HEK293 (cell line): ENCODE data around the gene GAS2L2.
A peak's percentile ranks its signal among the peaks of the same experiment; 100 is the strongest.

Experiments used
- BCL6B ChIP-seq: fragments of 450-650 bp; formaldehyde crosslinking; IDR thresholded peaks from 2 replicates; pipeline ENCODE4 v1.5.1; 2017; ENCODE audit warnings: missing biosample characterization, missing genetic modification characterization
- KLF1 ChIP-seq: fragments of 450-650 bp; formaldehyde crosslinking; IDR thresholded peaks from 2 replicates; pipeline ENCODE4 v1.5.1; 2016; ENCODE audit warnings: missing biosample characterization, missing genetic modification characterization
- KLF7 ChIP-seq: fragments of 450-650 bp; formaldehyde crosslinking; IDR thresholded peaks from 2 replicates; pipeline ENCODE4 v1.5.1; 2016; ENCODE audit warnings: missing biosample characterization, missing genetic modification characterization, borderline replicate concordance
- KLF8 ChIP-seq: fragments of 450-650 bp; formaldehyde crosslinking; IDR thresholded peaks from 2 replicates; pipeline ENCODE4 v1.5.1; 2016; ENCODE audit warnings: missing biosample characterization, missing genetic modification characterization
- MEIS1 ChIP-seq: sonication (generic); formaldehyde crosslinking; IDR thresholded peaks from 2 replicates; pipeline ENCODE4 v1.8.1; 2022; ENCODE audit warnings: missing genetic modification reagents, mild to moderate bottlenecking, borderline replicate concordance
- SCRT2 ChIP-seq: fragments of 450-650 bp; formaldehyde crosslinking; IDR thresholded peaks from 2 replicates; pipeline ENCODE4 v1.5.1; 2016; ENCODE audit warnings: missing biosample characterization, missing genetic modification characterization
- SP3 ChIP-seq: fragments of 450-650 bp; formaldehyde crosslinking; IDR thresholded peaks from 2 replicates; pipeline ENCODE4 v1.5.1; 2016; ENCODE audit warnings: missing biosample characterization, missing genetic modification characterization
- ZBTB17 ChIP-seq: fragments of 450-650 bp; formaldehyde crosslinking; IDR thresholded peaks from 2 replicates; pipeline ENCODE4 v1.5.1; 2016; ENCODE audit warnings: missing biosample characterization, missing genetic modification characterization
- ZBTB20 ChIP-seq: fragments of 450-650 bp; formaldehyde crosslinking; IDR thresholded peaks from 2 replicates; pipeline ENCODE4 v1.5.1; 2016; ENCODE audit warnings: missing biosample characterization, missing genetic modification characterization
- ZBTB6 ChIP-seq: fragments of 450-650 bp; formaldehyde crosslinking; IDR thresholded peaks from 2 replicates; pipeline ENCODE4 v1.5.1; 2017; ENCODE audit warnings: missing biosample characterization, missing genetic modification characterization
- ZIC2 ChIP-seq: fragments of 450-650 bp; formaldehyde crosslinking; IDR thresholded peaks from 2 replicates; pipeline ENCODE4 v1.5.1; 2016; ENCODE audit warnings: missing biosample characterization, missing genetic modification characterization
- ZNF121 ChIP-seq: fragments of 450-650 bp; formaldehyde crosslinking; IDR thresholded peaks from 2 replicates; pipeline ENCODE4 v1.5.1; 2016; ENCODE audit warnings: missing biosample characterization, missing genetic modification characterization
- ZNF148 ChIP-seq: fragments of 450-650 bp; formaldehyde crosslinking; IDR thresholded peaks from 2 replicates; pipeline ENCODE4 v1.5.0; 2017; ENCODE audit warnings: missing biosample characterization, missing genetic modification characterization, borderline replicate concordance
- ZNF26 ChIP-seq: fragments of 450-650 bp; formaldehyde crosslinking; IDR thresholded peaks from 2 replicates; pipeline ENCODE4 v1.5.1; 2016; ENCODE audit warnings: missing biosample characterization, missing genetic modification characterization
- ZNF311 ChIP-seq: fragments of 450-650 bp; formaldehyde crosslinking; IDR thresholded peaks from 2 replicates; pipeline ENCODE4 v1.5.1; 2017; ENCODE audit warnings: missing biosample characterization, missing genetic modification characterization, borderline replicate concordance
- ZNF324 ChIP-seq: fragments of 450-650 bp; formaldehyde crosslinking; IDR thresholded peaks from 2 replicates; pipeline ENCODE4 v1.5.1; 2016; ENCODE audit warnings: missing biosample characterization, missing genetic modification characterization
- ZNF362 ChIP-seq: fragments of 450-650 bp; formaldehyde crosslinking; IDR thresholded peaks from 2 replicates; pipeline ENCODE4 v1.5.1; 2016; ENCODE audit warnings: missing biosample characterization, missing genetic modification characterization
- ZNF37A ChIP-seq: fragments of 450-650 bp; IDR thresholded peaks from 2 replicates; pipeline ENCODE4 v1.5.1; 2018; ENCODE audit warnings: missing biosample characterization, missing genetic modification characterization
- ZNF398 ChIP-seq: fragments of 450-650 bp; formaldehyde crosslinking; IDR thresholded peaks from 2 replicates; pipeline ENCODE4 v1.5.1; 2017; ENCODE audit warnings: missing biosample characterization, missing genetic modification characterization
- ZNF488 ChIP-seq: fragments of 450-650 bp; formaldehyde crosslinking; IDR thresholded peaks from 2 replicates; pipeline ENCODE4 v1.5.1; 2016; ENCODE audit warnings: missing biosample characterization, missing genetic modification characterization
- ZNF510 ChIP-seq: fragments of 450-650 bp; formaldehyde crosslinking; IDR thresholded peaks from 2 replicates; pipeline ENCODE4 v1.5.1; 2018; ENCODE audit warnings: mild to moderate bottlenecking, missing genetic modification characterization, missing biosample characterization; ENCODE audit not compliant: insufficient replicate concordance
- ZNF514 ChIP-seq: fragments of 450-650 bp; formaldehyde crosslinking; IDR thresholded peaks from 2 replicates; pipeline ENCODE4 v1.5.1; 2016; ENCODE audit warnings: missing biosample characterization, missing genetic modification characterization
- ZNF529 ChIP-seq: fragments of 450-650 bp; formaldehyde crosslinking; IDR thresholded peaks from 2 replicates; pipeline ENCODE4 v1.5.1; 2017; ENCODE audit warnings: missing genetic modification characterization, missing biosample characterization; ENCODE audit not compliant: insufficient replicate concordance
- ZNF544 ChIP-seq: fragments of 450-650 bp; formaldehyde crosslinking; IDR thresholded peaks from 2 replicates; pipeline ENCODE4 v1.5.0; 2017; ENCODE audit warnings: missing biosample characterization, missing genetic modification characterization
- ZNF560 ChIP-seq: fragments of 450-650 bp; formaldehyde crosslinking; IDR thresholded peaks from 2 replicates; pipeline ENCODE4 v1.5.1; 2017; ENCODE audit warnings: missing biosample characterization, missing genetic modification characterization, borderline replicate concordance
- ZNF629 ChIP-seq: fragments of 450-650 bp; formaldehyde crosslinking; IDR thresholded peaks from 2 replicates; pipeline ENCODE4 v1.5.1; 2017; ENCODE audit warnings: missing biosample characterization, missing genetic modification characterization
- ZNF658 ChIP-seq: fragments of 450-650 bp; formaldehyde crosslinking; IDR thresholded peaks from 2 replicates; pipeline ENCODE4; 2016; ENCODE audit warnings: missing biosample characterization, missing genetic modification characterization
- ZNF707 ChIP-seq: fragments of 450-650 bp; formaldehyde crosslinking; IDR thresholded peaks from 2 replicates; pipeline ENCODE4 v1.5.1; 2016; ENCODE audit warnings: missing biosample characterization, missing genetic modification characterization
- ZNF777 ChIP-seq: fragments of 450-650 bp; formaldehyde crosslinking; IDR thresholded peaks from 2 replicates; pipeline ENCODE4 v1.5.1; 2017; ENCODE audit warnings: missing biosample characterization, missing genetic modification characterization, borderline replicate concordance
- ZNF837 ChIP-seq: fragments of 450-650 bp; formaldehyde crosslinking; IDR thresholded peaks from 2 replicates; pipeline ENCODE4 v1.5.1; 2016; ENCODE audit warnings: missing biosample characterization, missing genetic modification characterization

GAS2L2 gene

GRCh38 chr17:35726127-35726952 lies 26.7 kb downstream of the GAS2L2 start (continued):
- TF ChIP-seq ZIC2 (tag by site-specific recombination): peak; percentile 99
- no peak for TF ChIP-seq ZNF398
- TF ChIP-seq KLF8: no peak
- TF ChIP-seq ZNF837 (tag by site-specific recombination): no peak
- TF ChIP-seq ZNF560 (tag by site-specific recombination): no peak
- peak; percentile 95 for TF ChIP-seq ZBTB6
- peak; percentile 70 for TF ChIP-seq ZBTB17 (tag by site-specific recombination)
- no peak for TF ChIP-seq ZNF311 (tag by site-specific recombination)
- TF ChIP-seq ZNF37A (tag by site-specific recombination): 0 out of 2 replicates have a peak, but pooled peaks have one; percentile 28
- no peak for TF ChIP-seq ZNF514 (tag by site-specific recombination)
- no peak for TF ChIP-seq ZNF510 (tag by site-specific recombination)
- no peak for TF ChIP-seq BCL6B (tag by site-specific recombination)
- no peak for TF ChIP-seq KLF7 (tag by site-specific recombination)
- TF ChIP-seq KLF1 (tag by site-specific recombination): no peak
- no peak for TF ChIP-seq ZNF362 (tag by site-specific recombination)
- TF ChIP-seq ZBTB20 (tag by site-specific recombination): peak; percentile 72
- TF ChIP-seq MEIS1: no peak
- TF ChIP-seq ZNF148 (tag by site-specific recombination): no peak
- TF ChIP-seq ZNF658 (tag by site-specific recombination): no peak
- no peak for TF ChIP-seq ZNF488 (tag by site-specific recombination)
- no peak for TF ChIP-seq ZNF26 (tag by site-specific recombination)
- no peak for TF ChIP-seq ZNF121 (tag by site-specific recombination)
- TF ChIP-seq SP3 (tag by site-specific recombination): no peak
- TF ChIP-seq ZNF707 (tag by site-specific recombination): no peak
- 0 out of 2 replicates have a peak, but pooled peaks have one; percentile 33 for TF ChIP-seq ZNF324 (tag by site-specific recombination)
- TF ChIP-seq ZNF544 (tag by site-specific recombination): peak; percentile 66; the same call in 1 of the 2 replicates
- TF ChIP-seq ZNF529: no peak
- no peak for TF ChIP-seq SCRT2
- TF ChIP-seq ZNF777: no peak
- TF ChIP-seq ZNF629 (tag by site-specific recombination): 0 out of 2 replicates have a peak, but pooled peaks have one; percentile 35
